ENCODE data around the gene KRTAP5-8. TPM values are rescaled to one million over a fixed set of nuclear protein-coding genes. Genes with fewer than 3 reads are reported as not detected.

The KRTAP5-8 gene
- total RNA-seq, 1 experiment from 2014 or later, result not detected

DNA sequence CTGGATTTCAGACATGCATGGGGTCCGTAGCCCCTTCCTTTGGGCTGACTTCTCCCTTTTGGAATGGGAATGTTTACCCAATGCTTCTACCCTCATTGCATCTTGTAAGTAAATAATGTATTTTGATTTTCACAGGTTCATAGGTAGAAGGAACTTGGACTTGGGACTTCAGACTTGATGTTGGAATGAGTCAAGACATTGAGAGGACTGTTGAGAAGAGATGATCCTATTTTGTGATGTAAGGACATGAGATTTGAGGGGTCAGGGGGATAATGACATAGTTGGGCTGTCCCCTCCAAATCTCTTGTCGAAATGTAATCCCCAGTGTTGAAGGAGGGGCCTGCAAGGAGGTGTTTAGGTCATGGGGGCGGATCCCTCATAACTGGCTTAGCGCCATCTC is 26.6 kb downstream of the KRTAP5-8 start:
- TF ChIP-seq CTCF (conservative IDR thresholded peaks at IDR 0.05), result no peak
- H2BK12ac ChIP-seq (ENCODE audit: insufficient read length, low read depth, low read length), result no peak overlapping the region
- no peak overlapping the region for H4K5ac ChIP-seq (ENCODE audit: insufficient read length, low read depth, low read length)
- H4K8ac ChIP-seq (replicated peaks; ENCODE audit: insufficient read length, low read depth, low read length), result no peak overlapping the region
- H3K4me2 ChIP-seq (ENCODE audit: insufficient read depth, insufficient read length, low read length), result no peak overlapping the region
- H3K9ac ChIP-seq (ENCODE audit: extremely low read depth, insufficient read length, low read length), result no peak overlapping the region
- DNase-seq, result no peak
- H4K91ac ChIP-seq (ENCODE audit: insufficient read length, low read depth, low read length), result no peak overlapping the region
- H4K20me1 ChIP-seq (ENCODE audit: control insufficient read depth, insufficient read depth, insufficient read length), result no peaks in the 10 kb centered on the region
- no peak overlapping the region for H3K27ac ChIP-seq (ENCODE audit: insufficient read length, low read depth, low read length)
- H3K4me1 ChIP-seq (ENCODE audit: insufficient read depth, low read length), result no peaks in the 10 kb centered on the region; the same call in 1 of the 2 replicates
- no peak overlapping the region for H3T11ph ChIP-seq (ENCODE audit: low read length)
- H2BK20ac ChIP-seq (ENCODE audit: low read depth, low read length, poor library complexity, severe bottlenecking), result no peak overlapping the region
- no peak overlapping the region for H3K27ac Mint-ChIP-seq
- H3K4me3 Mint-ChIP-seq, result no peak overlapping the region
- no peaks in the 10 kb centered on the region for H3K9me3 ChIP-seq (ENCODE audit: control insufficient read depth, low read depth, low read length)
- no peak overlapping the region for H2AK5ac ChIP-seq (ENCODE audit: insufficient read length, low read length)
- H3K4ac ChIP-seq (ENCODE audit: low read depth, low read length), result no peak overlapping the region
- H3K79me2 ChIP-seq (ENCODE audit: insufficient read depth, low read length), result no peaks in the 10 kb centered on the region
- no peaks in the 10 kb centered on the region for H3K36me3 Mint-ChIP-seq (ENCODE audit: insufficient read depth in 1 of 3, low read depth in 3 of 3)
- H3K27me3 ChIP-seq (ENCODE audit: insufficient read depth, low read length), result no peaks in the 10 kb centered on the region
- H2BK120ac ChIP-seq (ENCODE audit: low read depth, low read length, poor library complexity, severe bottlenecking), result no peak overlapping the region
- no peak overlapping the region for H3K18ac ChIP-seq (ENCODE audit: insufficient read length, low read depth, low read length)
- H3K23me2 ChIP-seq (ENCODE audit: insufficient read length, low read depth, low read length, poor library complexity, severe bottlenecking), result no peaks in the 10 kb centered on the region
- peaks cover 5 to 7% of the 10 kb centered on the region in 2 experiments; a peak in 3 of 5 replicates for H3K9me3 Mint-ChIP-seq
- peaks cover 31% of the 10 kb centered on the region for H3K27me3 Mint-ChIP-seq (ENCODE audit: low read depth)
- no peak overlapping the region for H3K14ac ChIP-seq (ENCODE audit: insufficient read depth, low read length)
- no peak overlapping the region for H3K56ac ChIP-seq (ENCODE audit: insufficient read length, low read depth, low read length)
- no peaks in the 10 kb centered on the region for H3K79me1 ChIP-seq (ENCODE audit: insufficient read depth, low read depth, low read length, poor library complexity, severe bottlenecking)
- H2BK15ac ChIP-seq (ENCODE audit: low read depth, low read length), result no peak overlapping the region
- H2BK5ac ChIP-seq (ENCODE audit: insufficient read length, low read length), result no peak overlapping the region
- H3K23ac ChIP-seq (ENCODE audit: insufficient read length, low read depth, low read length), result no peak overlapping the region
- peaks cover 29 to 32% of the 10 kb centered on the region in 2 experiments for H3K4me1 Mint-ChIP-seq
- no CpG with 5 or more reads among the region's 4 CpGs for WGBS (ENCODE audit: extremely low coverage, insufficient read length, low lambda C conversion rate)
- no peak overlapping the region for H2AFZ ChIP-seq (ENCODE audit: low read length)

All from H9 (cell line).